Measurements from ENCODE around the gene DENND1A.
"Not testable (repeated sequence)": the region's sequence is repeated elsewhere in the genome, so short reads cannot be mapped to it uniquely, and the experiment has no call there.

The DENND1A gene

DNA sequence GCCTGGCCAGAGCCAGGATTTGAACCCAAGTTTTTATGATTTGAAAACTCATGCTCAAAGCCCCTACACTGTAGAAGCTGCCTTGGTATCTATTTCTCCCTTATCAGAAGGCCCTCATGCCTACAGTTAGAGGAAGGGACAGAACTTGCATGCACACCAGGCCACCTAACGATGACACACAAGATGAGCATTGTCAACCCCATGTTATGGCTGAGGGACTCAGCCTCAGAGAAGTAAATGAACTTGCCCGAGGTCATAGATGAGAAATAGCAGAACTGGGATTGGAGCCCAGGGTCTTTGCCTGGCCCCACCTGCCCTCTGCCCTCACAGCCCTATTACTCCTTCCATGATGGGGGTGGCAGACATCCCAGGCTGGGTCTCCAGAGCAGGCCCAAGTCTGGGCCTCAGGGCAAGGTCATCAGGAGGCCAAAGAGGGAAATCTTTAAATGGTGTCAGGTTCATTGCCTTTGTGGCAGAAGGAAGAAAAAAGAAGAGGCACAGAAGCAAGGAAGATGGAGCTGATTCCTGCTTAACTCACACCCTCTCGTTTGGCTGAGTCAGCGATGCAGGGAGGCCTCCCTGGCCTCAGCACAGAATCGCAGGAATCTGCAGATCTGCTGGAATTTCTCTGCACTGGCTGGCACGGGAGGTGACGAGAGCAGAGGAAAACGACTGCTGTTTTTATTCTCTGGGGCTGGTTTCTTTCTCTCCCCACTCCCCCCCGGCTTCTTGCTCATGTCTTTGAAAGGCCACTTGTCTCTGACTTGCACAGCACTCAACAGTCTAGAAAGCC, 594.5 kb downstream of the DENND1A start:
- TF ChIP-seq, protein P1, sequence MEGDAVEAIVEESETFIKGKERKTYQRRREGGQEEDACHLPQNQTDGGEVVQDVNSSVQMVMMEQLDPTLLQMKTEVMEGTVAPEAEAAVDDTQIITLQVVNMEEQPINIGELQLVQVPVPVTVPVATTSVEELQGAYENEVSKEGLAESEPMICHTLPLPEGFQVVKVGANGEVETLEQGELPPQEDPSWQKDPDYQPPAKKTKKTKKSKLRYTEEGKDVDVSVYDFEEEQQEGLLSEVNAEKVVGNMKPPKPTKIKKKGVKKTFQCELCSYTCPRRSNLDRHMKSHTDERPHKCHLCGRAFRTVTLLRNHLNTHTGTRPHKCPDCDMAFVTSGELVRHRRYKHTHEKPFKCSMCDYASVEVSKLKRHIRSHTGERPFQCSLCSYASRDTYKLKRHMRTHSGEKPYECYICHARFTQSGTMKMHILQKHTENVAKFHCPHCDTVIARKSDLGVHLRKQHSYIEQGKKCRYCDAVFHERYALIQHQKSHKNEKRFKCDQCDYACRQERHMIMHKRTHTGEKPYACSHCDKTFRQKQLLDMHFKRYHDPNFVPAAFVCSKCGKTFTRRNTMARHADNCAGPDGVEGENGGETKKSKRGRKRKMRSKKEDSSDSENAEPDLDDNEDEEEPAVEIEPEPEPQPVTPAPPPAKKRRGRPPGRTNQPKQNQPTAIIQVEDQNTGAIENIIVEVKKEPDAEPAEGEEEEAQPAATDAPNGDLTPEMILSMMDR (IDR thresholded peaks at IDR 0.05; ENCODE audit: low read depth, low read length) = no peak
- no peak overlapping the region for H3K4me3 ChIP-seq (ENCODE audit: low read depth, low read length)

DNA sequence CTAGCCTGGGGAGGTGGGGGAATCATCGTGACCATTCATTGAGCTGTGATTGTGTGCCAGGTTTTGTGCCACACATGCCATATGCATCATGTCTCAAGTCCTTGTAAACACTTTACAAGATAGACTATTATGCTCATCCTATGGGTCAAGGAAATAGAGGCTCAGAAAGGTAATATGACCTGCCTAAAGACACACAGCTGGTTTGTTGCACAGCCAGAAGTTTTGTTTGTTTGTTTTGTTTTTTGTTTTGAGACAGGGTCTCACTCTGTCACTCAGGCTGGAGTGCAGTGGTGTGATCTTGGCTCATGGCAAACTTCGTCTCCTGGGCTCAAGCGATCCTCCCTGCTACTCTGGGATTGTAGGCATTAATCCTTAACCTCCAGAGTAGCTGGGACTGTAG, 595.3 kb downstream of the DENND1A start:
- no peak overlapping the region for H3K4me3 ChIP-seq (ENCODE audit: low read depth, low read length)
- TF ChIP-seq, protein P1 (IDR thresholded peaks at IDR 0.05; ENCODE audit: low read depth, low read length) = no peak

GRCh38 chr9:123333058-123333669, 596.8 kb downstream of the DENND1A start:
- H3K4me3 ChIP-seq (ENCODE audit: low read depth, low read length) = not testable (repeated sequence)

DNA sequence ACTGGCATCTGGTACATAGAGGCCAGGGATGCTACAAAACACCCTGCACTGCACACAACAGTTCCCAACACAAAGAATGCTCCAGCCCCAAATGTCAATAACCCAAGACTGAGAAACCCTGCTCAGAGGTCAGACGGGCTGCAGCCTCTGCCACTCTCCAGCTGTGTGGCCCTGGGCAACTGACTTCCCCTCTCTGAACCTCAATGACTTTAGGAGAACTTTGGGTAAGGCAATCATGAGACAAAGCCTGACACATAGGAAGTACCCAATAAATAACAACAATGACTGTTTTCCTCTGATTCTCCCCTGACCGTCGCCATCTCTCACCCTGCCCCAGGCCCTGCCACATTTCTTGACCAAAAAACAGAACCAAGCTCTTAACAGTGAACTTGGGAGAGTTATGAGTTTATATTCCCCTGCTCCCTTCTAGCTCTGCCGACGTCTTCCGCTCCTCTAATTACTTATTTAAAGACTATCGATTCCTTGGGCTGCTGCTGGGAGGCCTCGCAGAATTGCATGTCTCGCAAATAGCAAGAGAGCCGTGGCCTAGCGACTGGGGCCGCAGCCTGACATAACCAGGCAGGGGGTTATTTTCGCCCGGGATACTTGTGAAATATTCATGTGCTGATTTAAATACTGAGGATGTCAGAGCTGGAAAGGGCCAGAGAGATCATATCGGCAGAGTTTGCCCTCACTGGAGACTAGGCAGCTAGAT, 598.4 kb downstream of the DENND1A start:
- H3K4me3 ChIP-seq (ENCODE audit: low read depth, low read length) = no peak overlapping the region
- TF ChIP-seq, protein P1 (IDR thresholded peaks at IDR 0.05; ENCODE audit: low read depth, low read length) = no peak
